Small intestine (tissue), 16 donors: Measurements from ENCODE around the gene MYOG. TPM values are rescaled to one million over a fixed set of nuclear protein-coding genes. Genes with fewer than 3 reads are reported as not detected.

ENCODE experiments used
- DNase-seq, 2 donors: peaks; one replicate each; pipeline versions ENCODE4 v3.0.0 to v3.0.0-alpha.2; 2013
- FAIRE-seq: peaks from 2 replicates; lab custom pipeline; 2012; peaks lifted over from hg19 to GRCh38; lab: Jason Lieb, UNC
- H3K27ac ChIP-seq, 3 donors: one replicate each; pipeline ENCODE4 v1.5.1; 2013; ENCODE audit warnings: low read length in 2 of 3, mild to moderate bottlenecking in 2 of 3, control low read depth in 1 of 3, inconsistent platforms in 1 of 3, low read depth in 1 of 3, moderate library complexity in 1 of 3
- H3K27me3 ChIP-seq, 3 donors: one replicate each; pipeline ENCODE4 v1.6.1; 2013; ENCODE audit warnings: low read length in 3 of 3, inconsistent platforms in 1 of 3; ENCODE audit not compliant: control insufficient read depth in 3 of 3, insufficient read depth in 3 of 3
- H3K36me3 ChIP-seq, 3 donors: one replicate each; pipeline ENCODE4 v1.6.1; 2013; ENCODE audit warnings: low read length in 3 of 3, inconsistent platforms in 1 of 3, low read depth in 1 of 3, mild to moderate bottlenecking in 1 of 3, moderate library complexity in 1 of 3; ENCODE audit not compliant: control insufficient read depth in 3 of 3, insufficient read depth in 2 of 3
- H3K4me1 ChIP-seq, 3 donors: one replicate each; pipeline ENCODE4 v1.6.1; 2013; ENCODE audit warnings: low read length in 2 of 3, inconsistent platforms in 1 of 3, low read depth in 1 of 3, mild to moderate bottlenecking in 1 of 3, moderate library complexity in 1 of 3; ENCODE audit not compliant: control insufficient read depth in 3 of 3, insufficient read depth in 2 of 3
- H3K4me3 ChIP-seq, 3 donors: one replicate each; pipeline ENCODE4 v1.5.1; 2013; ENCODE audit warnings: low read length in 3 of 3, control low read depth in 1 of 3, inconsistent platforms in 1 of 3, low read depth in 1 of 3, mild to moderate bottlenecking in 1 of 3, moderate library complexity in 1 of 3
- H3K9me3 ChIP-seq, 2 donors: one replicate each; pipeline ENCODE4 v1.6.1; 2013; ENCODE audit warnings: low read depth in 1 of 2, low read length in 1 of 2; ENCODE audit not compliant: control insufficient read depth in 2 of 2, insufficient read depth in 1 of 2
- WGBS, 3 donors: extraction: QIAGEN DNeasy Blood & Tissue Kit; methylation state at CpG; one replicate each; pipeline ENCODE4 v1.1.7; 2013; 5-methylcytosine and 5-hydroxymethylcytosine counted together
- long read RNA-seq, 10 donors: transcript quantifications; one replicate each; lab custom pipeline, GENCODE V29; 2026
- polyA plus RNA-seq, 4 donors: library from polyadenylated mRNA; stranded (reverse) in 3 of 4; unstranded in 1 of 4; fragments of 200-250 nt in 3 of 4; fragments of 120-200 nt in 1 of 4; gene quantifications; one replicate each; pipeline versions ENCODE4 v1.2.1 to v1.2.3, GENCODE V29; 2013
- donor health status: healthy with polysubstance abuse.
- donor health status: control.
- donor health status: control.
- donor health status: Bipolar disorder and iron deficiency.
- donor health status: healthy.

Gene MYOG
- 1 to 10 TPM in 1 of 4 donors, not detected in 3; 1.5 TPM for polyA plus RNA-seq
- long read RNA-seq, donor 1, result 0 reads
- long read RNA-seq, donor 2, result 0 reads
- long read RNA-seq, donor 3, result 0 reads
- long read RNA-seq, donor 4, result 0 reads
- long read RNA-seq, donor 5, result 0 reads
- long read RNA-seq, donor 6, result 0 reads
- long read RNA-seq, donor 7, result 0 reads
- long read RNA-seq, donor 8, transcript MYOG-201 (3 exons, 1,528 nt), result major isoform, 12 of 12 reads
- long read RNA-seq, donor 8, partial matches to known transcripts, result 0 of 12 reads
- long read RNA-seq, donor 8, other reads (novel, unspliced or antisense), result 0 of 12 reads
- long read RNA-seq, donor 9, result 0 reads
- long read RNA-seq, donor 10, result 0 reads

DNA sequence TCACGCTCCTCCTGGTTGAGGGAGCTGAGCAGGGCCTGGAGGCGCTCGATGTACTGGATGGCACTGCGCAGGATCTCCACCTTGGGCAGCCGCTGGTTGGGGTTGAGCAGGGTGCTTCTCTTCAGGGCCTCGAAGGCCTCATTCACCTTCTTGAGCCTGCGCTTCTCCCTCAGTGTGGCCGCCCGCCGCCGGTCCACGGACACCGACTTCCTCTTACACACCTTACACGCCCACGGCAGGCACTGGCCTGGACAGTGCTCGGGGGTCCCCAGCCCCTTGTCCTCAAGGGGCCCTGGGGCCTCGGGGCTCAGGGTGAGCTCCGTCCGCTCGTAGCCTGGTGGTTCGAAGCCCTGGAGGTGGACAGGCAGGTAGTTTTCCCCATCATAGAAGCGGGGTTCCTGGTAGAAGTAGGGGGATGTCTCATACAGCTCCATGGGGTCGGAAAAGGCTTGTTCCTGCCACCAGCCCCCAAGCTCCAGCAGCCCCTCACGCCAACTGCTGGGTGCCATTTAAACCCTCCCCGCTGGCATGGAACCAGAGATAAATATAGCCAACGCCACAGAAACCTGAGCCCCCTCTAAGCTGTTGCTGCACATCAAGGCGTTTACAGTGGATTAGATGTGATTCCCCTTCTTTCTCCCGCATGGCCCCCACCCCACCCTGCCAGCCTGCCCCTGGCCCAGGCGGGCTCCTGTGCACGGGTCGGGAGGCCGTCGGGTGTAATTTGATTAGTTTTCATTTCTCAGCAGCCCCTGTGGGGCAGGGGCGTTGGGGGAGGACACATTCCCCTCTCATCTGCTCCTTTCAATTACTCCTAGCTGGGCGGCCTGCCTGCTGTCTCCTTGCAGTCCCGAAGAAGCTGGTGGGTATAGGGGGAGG lies at the start of gene MYOG:
TSS of gene MYOG (minus strand) at position 485 of the 879 bp plus-strand sequence. CDS start at position 434, 51 bp downstream.
- Histone ChIP-seq H3K9me3 (no peaks in the 10 kb centered on the region), H3K4me1 (no peaks in the 10 kb centered on the region), H3K27ac (no peak within 1 kb of the TSS), H3K4me3 (no peak within 1 kb of the TSS), H3K27me3 (peaks cover 0 to 33% (median 2%) of the 10 kb centered on the region in 3 donors), H3K36me3 (no peaks in the 10 kb centered on the region)
- no peak for DNase-seq
- FAIRE-seq, result no peak
- whole genome bisulfite sequencing, 3 donors, result 84 to 88% (median 87%) methylated on average over 36 of the region's 36 CpGs

GRCh38 chr1:203133970-203134725 lies 48.3 kb upstream of the MYOG start:
- Histone ChIP-seq H3K36me3 (no peaks in the 10 kb centered on the region), H3K4me1 (peaks cover 0 to 3% (median 0%) of the 10 kb centered on the region in 3 donors), H3K27me3 (no peaks in the 10 kb centered on the region), H3K27ac (peak overlapping the region in 1 of 3 donors; percentile 18), H3K4me3 (no peak overlapping the region), H3K9me3 (no peaks in the 10 kb centered on the region)
- DNase-seq (no peak), FAIRE-seq (no peak)
- WGBS, 3 donors, result 69 to 87% (median 78%) methylated on average over 12 of the region's 12 CpGs

DNA sequence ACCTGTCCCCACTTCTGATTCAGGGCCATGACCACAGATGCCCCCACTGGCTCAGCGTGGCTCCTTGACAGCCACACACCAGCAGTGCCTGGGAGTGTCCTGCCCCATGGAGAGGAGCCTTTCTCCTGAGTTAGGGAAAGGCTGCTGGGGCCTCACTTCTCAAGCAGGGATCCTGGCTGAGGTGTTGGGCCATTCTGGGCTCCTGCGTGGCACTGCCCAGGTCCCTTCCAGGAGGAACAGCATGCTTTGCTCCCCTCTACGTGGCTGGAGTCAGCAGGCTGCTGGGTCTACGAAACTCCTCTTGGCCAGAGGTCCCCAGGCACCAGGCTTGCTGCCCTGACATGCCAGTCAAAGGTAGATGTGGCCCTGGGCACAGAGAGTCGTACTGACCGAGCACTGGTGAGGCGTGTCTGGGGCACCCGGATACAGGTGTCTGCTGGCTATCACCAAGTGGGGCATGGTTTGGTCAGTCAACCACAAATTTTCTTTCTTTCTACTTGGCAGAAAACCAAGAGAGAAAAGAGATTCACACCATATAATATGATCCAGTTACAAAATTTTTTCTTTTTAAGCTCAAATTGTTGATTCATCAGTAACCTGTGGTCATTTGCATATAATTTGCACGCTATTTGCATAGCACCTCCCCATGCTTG lies 45.9 kb upstream of the MYOG start:
- FAIRE-seq (no peak), DNase-seq (no peak)
- Histone ChIP-seq H3K4me1 (peaks cover 0 to 13% (median 0%) of the 10 kb centered on the region in 3 donors), H3K9me3 (no peaks in the 10 kb centered on the region), H3K27ac (no peak overlapping the region), H3K27me3 (peaks cover 0 to 20% (median 3%) of the 10 kb centered on the region in 3 donors), H3K4me3 (no peak overlapping the region), H3K36me3 (no peaks in the 10 kb centered on the region)
- WGBS, 3 donors, result 72 to 86% (median 79%) methylated on average over 9 of the region's 9 CpGs

DNA sequence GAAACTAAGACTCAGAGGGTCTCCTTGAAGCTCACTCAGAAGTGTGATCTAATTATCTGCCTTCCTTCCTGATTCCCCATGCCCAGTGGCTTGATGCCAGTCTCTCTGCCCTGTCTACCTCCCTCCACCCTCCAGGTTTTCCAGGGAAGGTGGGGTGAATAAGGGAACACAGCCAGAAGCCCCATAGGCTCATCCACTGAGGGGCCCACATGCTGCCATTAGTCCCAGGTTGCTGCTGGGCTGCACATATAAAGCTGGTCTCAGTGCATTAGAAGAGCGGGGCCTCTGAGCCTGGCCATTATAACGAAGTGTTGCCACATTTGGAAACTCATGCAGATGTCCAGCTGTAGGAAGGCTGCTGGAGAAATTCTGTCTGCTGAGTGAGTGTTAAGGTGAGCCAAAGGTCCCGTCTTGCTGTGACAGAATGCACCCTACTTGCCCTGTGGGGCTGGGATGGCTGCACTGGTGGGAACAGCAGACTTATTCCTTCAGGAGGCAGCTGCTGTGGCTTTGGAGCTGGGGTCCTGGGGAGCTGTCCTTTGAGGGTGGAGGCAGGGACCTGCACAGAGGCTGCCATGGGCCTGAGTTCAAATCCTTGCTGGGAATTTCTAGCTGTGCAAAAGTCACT lies 44.7 kb upstream of the MYOG start:
- no peak overlapping the region for H3K27ac ChIP-seq
- DNase-seq, result no peak
- H3K27me3 ChIP-seq, result peaks cover 0 to 31% (median 3%) of the 10 kb centered on the region in 3 donors
- WGBS, 3 donors, result 71 to 80% (median 76%) methylated on average over 3 of the region's 3 CpGs
- H3K4me1 ChIP-seq, result peaks cover 0 to 10% (median 0%) of the 10 kb centered on the region in 3 donors
- no peaks in the 10 kb centered on the region for H3K36me3 ChIP-seq
- H3K4me3 ChIP-seq, result no peak overlapping the region
- no peak for FAIRE-seq
- H3K9me3 ChIP-seq, result no peaks in the 10 kb centered on the region

DNA sequence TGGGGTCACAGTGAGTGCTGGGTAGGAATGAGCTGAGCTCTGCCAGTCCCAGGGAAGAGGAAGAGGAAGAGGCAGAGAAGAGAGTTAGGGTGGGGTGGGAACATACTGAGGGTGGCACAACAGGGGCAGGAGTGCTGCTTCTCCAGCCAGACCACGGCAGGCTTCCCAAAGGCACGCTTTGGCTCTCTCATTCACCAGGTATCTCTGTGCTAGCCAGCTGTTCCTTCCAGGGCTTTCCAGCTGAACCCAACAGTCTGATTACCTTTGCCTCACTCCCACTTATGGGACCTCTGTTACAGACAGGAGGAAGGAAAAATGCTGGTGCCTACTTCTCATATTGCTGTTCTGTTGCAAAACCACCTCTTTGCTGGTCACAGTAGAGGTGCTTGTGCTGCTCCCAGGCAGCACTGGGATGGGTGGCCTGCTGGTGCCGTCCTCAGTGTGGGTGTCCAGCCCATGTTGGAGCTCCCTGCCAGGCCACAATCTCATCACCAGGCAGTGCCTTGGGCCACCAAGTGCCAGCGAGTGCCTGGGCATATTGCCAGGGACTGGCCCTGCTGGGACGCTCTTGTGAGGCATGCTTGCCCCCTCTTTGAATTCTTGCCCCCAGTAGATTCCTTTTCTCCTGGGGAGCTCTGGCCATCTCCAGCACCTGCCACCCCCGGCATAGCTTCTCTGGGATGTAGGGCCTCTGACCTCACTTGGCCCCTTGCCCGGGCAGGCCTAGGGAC lies 43.9 kb upstream of the MYOG start:
- H3K4me1 ChIP-seq, result peaks cover 0 to 10% (median 0%) of the 10 kb centered on the region in 3 donors
- no peak overlapping the region for H3K4me3 ChIP-seq
- FAIRE-seq (no peak), DNase-seq (no peak)
- H3K27me3 ChIP-seq, result peaks cover 0 to 39% (median 3%) of the 10 kb centered on the region in 3 donors
- H3K36me3 ChIP-seq, result no peaks in the 10 kb centered on the region
- H3K27ac ChIP-seq, result no peak overlapping the region
- WGBS, 3 donors, result 37 to 57% (median 41%) methylated on average over 7 of the region's 7 CpGs
- H3K9me3 ChIP-seq, result no peaks in the 10 kb centered on the region

- peaks cover 0 to 46% (median 3%) of the 10 kb centered on the region in 3 donors for H3K27me3 ChIP-seq
- 82 to 89% (median 87%) methylated on average over 29 of the region's 29 CpGs for WGBS, 3 donors
- no peak overlapping the region for H3K4me3 ChIP-seq
- no peak overlapping the region for H3K27ac ChIP-seq
- no peak for DNase-seq
- peaks cover 0 to 10% (median 0%) of the 10 kb centered on the region in 3 donors for H3K4me1 ChIP-seq
- FAIRE-seq, result no peak
- H3K36me3 ChIP-seq, result no peaks in the 10 kb centered on the region
- H3K9me3 ChIP-seq, result no peaks in the 10 kb centered on the region
These were observed 43.1 kb upstream of the MYOG start for GRCh38 chr1:203128716-203129500.

DNA sequence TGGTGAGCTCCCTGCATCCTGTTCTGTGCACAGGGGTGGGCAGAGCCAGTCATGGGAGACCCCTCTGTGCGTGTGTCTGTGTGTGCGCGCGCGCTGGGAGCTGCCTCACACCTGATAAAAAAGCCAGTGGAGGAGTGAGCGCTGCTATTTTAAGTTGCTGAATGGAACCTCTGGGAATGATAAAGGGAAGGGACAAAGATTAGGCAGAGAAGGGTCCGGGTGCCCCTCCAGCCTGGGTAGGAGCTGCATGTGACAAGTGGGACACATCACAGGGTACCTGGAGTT lies 42.6 kb upstream of the MYOG start:
- Histone ChIP-seq H3K9me3 (no peaks in the 10 kb centered on the region), H3K4me3 (no peak overlapping the region), H3K36me3 (no peaks in the 10 kb centered on the region), H3K4me1 (peaks cover 0 to 10% (median 0%) of the 10 kb centered on the region in 3 donors), H3K27me3 (peaks cover 0 to 51% (median 3%) of the 10 kb centered on the region in 3 donors), H3K27ac (no peak overlapping the region)
- no peak for DNase-seq
- 3 to 23% (median 12%) methylated on average over 7 of the region's 7 CpGs for WGBS, 3 donors
- no peak for FAIRE-seq
